HS-27A (cell line): ENCODE results near the gene HAUS6.
"Not testable (repeated sequence)": the region's sequence is repeated elsewhere in the genome, so short reads cannot be mapped to it uniquely, and the experiment has no call there.

Experiments
- DNase-seq: peaks from one replicate; pipeline ENCODE4 v3.0.0-alpha.2; 2012; ENCODE audit warnings: low read depth, missing footprints

The HAUS6 gene

DNA sequence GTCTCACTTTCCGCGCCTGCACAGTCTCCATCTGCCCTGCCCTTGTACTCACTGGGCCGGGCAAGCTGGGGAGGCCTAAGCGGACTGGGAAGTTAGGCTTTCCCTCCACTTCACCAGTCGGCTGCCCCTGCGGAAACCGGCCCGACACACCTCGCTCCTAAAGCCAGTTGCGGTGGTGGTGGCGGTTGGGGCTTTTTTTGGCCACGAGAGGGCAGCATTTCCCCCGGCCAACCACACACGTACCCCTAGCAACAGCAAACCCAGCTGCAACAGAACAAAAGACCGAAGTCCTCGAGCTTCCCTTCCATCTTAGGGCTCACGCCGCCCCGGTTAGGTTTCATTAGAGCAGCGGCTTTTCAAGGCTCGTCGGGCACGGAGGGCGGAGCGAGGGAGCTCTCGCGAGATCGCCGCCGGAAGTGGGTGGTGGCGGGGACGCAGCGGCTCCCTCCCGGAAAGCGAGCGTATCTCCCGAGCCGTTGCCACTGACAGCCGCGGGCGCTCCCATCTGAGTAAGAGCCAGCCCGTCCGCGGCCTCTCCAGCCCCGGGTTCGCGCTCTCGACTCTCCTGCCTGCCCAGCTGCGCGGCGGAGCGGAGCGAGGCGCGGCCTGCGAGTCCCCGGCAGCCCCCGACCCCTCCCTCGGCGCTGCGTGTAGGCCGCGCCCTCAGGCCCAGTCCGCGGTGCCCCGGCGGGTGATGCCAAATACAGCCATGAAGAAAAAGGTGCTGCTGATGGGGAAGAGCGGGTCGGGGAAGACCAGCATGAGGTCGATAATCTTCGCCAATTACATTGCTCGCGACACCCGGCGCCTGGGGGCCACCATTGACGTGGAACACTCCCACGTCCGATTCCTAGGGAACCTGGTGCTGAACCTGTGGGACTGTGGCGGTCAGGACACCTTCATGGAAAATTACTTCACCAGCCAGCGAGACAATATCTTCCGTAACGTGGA is 53.5 kb downstream of the HAUS6 start, which contains the start of gene RRAGA:
Gene RRAGA (plus strand): TSS at position 462 of the 951 bp plus-strand sequence. CDS start 233 bp downstream, at position 695.
- peak; percentile 79 for DNase-seq

DNA sequence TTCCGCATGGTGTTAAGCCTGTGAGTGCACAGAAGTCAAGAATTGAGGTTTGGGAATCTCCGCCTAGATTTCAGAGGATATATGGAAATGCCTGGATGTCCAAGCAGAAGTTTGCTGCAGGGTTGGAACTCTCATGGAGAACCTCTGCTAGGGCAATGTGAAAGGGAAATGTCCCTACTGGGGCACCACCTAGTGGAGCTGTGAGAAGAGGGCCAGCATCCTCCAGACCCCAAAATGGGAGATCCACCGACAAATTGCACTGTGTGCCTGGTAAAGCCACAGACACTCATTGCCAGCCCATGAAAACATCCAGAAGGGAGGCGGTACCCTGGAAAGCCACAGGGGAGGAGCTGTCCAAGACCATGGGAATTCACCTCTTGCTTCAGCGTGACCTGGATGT is 66.1 kb downstream of the HAUS6 start:
- DNase-seq: no peak

DNA sequence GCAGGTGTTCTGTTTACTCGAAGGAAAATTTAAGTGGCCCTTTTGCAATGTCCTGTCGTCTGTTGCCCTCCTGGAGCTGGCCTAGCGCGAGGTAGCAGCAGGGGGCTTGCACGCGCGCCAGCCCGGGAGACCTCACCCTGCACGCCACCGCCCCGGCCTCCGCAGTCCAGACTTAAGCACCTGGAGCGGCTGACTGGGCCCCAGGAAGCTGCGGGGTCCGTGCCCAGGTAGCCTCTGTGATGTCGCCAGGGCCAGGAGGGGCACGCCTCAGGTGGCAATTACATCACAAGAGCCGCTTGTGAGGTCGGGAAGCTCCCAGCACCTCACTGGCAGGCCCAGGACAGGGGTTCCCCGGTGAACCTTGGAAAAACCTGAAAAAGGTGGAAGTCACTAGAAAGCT is 69.7 kb downstream of the HAUS6 start, which contains the start of gene SAXO1:
Gene SAXO1 (minus strand): TSS at position 195 of the 400 bp plus-strand sequence. CDS start 301 bp downstream, outside the sequence.
- DNase-seq: no peak

DNA sequence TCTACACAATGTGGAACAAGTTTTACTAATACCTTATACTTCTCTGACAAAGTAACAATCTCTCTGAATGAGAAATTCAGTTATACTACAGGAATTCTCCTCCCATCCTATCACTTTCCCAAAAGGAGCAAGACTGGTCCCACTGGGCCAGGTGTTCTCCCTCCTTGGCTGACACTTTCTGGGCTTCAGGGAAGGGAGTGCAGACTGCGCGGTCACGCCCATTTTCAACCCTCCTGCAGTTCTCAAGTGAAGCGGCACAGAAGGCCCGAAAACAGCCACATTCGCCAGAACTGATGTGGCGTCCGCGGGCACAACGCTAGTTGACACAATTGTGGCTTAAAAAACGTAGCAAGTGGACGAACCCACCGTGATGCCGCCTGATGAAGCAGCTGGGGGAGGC is 70.3 kb downstream of the HAUS6 start:
- DNase-seq: no peak

DNA sequence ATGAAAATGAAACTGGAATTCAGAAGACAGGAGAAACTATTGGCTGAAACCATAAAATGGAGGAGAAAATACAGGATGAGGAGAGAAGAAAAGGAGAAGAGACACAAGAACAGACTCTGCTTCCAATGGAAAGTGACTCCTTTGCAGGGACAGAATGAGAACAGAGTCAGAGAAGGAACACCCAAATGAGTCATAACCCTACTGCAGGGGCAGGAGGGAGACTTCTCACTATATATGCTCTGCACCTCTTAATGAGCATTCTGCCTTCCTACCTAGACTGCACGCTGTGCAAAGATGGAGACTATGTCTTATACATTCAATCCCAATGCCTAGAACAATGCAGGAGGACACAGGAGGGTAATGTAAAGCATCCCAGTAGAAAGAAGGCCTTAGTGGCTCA is 71.8 kb downstream of the HAUS6 start:
- no peak for DNase-seq

DNA sequence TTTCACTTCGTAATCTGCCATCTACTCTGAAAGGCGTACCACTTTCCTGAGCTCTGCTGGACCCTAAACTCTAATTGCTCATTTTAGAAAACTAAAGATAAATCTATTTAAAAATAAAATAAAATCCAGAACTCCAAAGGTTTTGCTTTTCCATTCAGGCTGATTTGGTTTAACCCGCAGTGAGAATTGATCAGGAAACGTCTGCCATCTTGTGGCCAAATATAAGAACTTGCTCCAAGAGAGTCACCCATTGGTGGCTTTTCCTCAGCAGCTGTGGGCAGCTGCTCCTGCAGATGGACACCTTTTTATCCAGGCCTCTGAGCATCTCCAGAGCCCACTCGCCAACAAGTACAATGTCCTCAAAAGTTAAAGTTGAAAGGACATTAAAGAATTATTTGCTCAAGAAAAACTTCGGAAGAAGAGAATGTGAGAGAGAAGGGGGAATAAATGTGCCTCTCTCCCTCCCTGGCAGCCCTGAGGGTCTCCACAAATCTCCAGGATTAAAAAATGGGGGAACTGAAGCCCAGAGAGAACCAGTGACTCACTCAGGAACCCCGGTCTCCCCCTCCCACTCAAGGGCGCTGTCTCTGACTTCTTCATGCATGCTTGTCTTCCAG is 73.8 kb downstream of the HAUS6 start:
- DNase-seq: peak; percentile 20

DNA sequence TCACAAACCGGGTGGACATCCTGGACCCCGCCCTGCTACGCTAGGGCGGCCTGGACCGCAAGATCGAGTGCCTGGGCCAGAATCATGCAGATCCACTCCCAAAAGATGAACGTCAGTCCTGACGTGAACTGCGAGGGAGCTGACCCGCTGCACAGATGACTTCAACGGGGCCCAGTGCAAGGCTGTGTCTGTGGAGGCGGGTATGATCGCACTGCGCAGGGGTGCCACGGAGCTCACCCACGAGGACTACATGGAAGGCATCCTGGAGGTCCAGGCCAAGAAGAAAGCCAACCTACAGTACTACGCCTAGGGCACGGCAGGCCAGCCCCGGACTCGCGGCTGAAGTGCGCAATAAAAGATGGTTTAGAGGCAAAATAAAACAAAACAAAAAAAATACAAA is 74.9 kb downstream of the HAUS6 start:
- no peak for DNase-seq

DNA sequence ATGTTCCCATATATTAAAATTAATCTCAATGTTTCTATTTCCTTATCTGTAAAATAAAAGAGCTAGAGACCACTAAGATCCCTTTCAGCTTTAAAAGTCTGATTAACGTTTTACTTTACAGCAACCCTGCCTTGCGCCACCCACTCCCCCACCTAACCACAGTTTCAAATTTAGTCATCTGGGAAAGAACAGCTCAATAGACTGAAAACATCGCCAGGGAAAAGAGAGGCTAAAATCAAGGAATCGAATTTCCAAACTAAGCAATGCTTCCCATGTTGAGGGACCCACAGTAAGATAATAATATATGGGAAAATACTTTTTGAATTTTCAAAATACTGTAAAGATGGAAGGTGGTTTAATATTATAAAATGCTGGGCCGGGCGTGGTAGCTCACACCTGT is 76.3 kb downstream of the HAUS6 start:
- no peak for DNase-seq

DNA sequence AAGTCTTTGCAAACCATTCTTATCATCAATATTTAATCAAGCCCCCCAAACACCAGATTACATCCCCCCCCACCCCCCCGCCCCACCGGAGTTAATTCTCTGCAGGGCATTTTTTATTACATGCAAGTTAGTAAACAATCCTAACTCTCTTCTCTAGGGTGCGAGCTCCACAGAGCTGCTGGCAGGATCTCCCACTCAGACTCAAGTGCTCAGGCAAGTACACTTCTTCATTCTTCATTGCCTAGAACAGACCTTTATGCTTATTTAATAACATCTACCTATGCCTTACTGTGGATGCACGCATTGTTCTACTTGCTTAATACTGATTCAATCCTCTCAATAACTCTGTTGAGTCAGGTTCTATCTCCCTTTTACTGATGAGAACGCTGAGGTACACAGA is 79.6 kb downstream of the HAUS6 start:
- no peak for DNase-seq

DNA sequence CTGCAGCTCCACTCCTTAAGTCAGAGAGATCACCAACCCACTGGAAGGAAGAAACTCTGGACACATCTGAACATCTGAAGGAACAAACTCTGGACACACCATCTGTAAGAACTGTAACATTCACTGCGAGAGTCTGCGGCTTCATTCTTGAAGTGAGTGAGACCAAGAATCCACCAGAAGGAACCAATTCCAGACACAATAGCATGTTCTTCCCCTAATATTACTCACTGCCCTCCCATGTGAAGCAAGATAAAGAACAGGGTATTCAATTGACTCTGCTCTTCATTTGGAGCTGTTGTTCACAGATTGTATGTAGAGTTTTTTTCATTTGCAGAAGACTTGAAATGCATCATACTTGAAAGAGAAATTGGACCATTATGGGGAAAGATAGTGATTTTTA is 80.5 kb downstream of the HAUS6 start:
- DNase-seq: no peak

DNA sequence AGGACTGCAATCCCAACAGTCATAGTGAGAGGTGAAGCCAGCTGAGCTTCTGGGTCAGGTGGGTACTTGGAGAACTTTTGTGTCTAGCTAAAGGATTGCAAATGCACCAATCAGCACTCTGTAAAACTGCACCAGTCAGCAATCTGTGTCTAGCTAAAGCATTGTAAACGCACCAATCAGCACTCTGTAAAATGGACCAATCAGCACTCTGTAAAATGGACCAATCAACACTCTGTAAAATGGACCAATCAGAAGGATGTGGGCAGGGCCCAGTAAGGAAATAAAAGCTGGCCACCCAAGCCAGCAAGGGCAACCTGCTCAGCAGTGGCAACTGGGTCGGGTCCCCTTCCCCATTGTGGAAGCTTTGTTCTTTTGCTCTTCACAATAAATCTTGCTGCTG is 81.1 kb downstream of the HAUS6 start:
- DNase-seq: not testable (repeated sequence)

DNA sequence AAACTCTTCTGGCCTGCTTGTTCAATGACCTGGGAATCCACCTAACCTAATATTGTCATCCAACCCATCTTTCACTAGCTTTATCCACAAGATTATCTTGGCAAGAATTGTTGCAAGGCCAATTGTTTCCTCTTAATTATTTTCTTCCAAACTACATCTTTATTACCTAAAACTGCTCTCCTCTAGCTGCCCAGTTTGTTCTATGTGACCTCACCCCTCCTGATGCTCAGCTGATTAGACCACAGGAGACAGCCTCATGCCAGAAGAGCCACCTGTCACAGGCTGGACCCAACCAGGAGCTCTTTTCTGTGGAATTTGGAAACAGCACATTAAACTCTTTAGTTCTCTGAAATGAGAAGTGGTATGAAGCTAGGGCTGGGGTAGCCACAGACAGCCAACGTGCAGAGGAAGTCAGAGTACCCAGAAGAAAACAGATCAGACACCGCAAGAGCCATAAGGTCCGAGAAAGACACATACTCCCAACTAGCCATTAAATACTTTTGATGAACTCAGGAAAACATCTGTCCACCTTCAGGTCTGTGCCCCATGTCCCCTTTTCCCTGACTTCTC is 81.7 kb downstream of the HAUS6 start:
- DNase-seq: no peak

DNA sequence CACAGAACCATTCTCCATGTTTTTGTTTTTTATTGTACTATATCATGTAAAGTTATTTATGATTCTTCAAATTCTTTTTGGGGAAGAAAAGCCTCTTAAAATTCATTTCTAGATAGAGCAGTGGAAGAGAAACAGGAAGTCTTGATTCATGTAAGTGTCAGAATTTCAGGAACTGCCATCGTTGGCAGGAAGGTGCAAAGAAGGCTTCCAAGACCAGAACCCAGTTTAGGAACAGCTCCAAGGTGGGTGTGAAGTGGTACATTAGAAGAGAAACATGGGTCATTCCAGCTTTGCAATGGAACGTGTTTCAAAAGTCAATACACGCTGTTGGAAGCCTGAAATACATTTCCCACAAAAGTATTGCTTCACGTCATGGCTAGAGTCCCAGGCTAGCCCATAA is 84.5 kb downstream of the HAUS6 start:
- no peak for DNase-seq

DNA sequence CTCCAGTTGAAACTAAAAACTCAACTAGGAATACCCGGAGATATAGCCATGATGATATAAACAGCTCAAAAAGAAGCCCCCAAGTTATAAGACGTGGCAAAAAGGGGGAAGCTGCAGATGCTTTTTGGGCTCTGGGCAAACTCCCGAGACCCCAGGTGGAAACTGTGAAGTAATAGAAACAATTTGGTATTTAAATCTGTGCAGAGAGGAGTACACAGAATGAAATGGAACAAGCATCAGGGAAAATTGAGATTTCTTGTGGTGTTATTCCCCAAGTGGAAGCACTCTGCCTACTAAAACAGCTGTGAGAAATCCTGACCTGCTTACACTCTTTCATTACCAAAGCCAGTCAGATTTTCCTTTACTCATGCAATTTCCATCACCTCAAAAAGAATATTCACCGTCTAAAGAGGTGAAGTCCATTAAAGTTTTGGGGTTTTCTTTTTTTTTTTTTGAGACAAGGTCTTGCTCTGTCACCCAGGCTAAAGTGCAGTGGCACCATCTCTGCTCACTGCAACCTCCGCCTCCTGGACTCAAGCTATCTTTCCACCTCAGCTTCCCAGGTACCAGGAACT is 93.2 kb downstream of the HAUS6 start:
- DNase-seq: no peak
